ENCODE measurements around the gene HNRNPUL2. TPM values are rescaled to one million over a fixed set of nuclear protein-coding genes. Genes with fewer than 3 reads are reported as not detected.

The HNRNPUL2 gene
- total RNA-seq, 1 donor from 2014 or later = 9.2 TPM

DNA sequence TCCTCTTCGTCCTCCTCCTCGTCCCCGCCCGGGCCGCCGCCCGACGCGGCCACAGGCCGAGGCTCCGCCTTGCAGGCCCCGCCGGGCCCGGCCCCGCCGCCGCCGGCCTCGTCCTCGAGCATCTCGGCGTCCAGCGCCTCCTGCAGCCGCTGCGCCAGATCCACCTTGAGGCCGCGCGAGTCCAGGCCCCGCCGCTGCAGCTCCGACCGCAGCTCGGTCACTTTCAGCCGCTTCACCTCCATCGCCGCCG lies 417 bp downstream of the HNRNPUL2 start:
- no peak for DNase-seq (ENCODE audit: low read depth)
- FAIRE-seq = no peak
- H3K36me3 ChIP-seq (ENCODE audit: control insufficient read depth, insufficient read depth, low read length) = peaks cover 15% of the 10 kb centered on the region
- TF ChIP-seq, protein P1, sequence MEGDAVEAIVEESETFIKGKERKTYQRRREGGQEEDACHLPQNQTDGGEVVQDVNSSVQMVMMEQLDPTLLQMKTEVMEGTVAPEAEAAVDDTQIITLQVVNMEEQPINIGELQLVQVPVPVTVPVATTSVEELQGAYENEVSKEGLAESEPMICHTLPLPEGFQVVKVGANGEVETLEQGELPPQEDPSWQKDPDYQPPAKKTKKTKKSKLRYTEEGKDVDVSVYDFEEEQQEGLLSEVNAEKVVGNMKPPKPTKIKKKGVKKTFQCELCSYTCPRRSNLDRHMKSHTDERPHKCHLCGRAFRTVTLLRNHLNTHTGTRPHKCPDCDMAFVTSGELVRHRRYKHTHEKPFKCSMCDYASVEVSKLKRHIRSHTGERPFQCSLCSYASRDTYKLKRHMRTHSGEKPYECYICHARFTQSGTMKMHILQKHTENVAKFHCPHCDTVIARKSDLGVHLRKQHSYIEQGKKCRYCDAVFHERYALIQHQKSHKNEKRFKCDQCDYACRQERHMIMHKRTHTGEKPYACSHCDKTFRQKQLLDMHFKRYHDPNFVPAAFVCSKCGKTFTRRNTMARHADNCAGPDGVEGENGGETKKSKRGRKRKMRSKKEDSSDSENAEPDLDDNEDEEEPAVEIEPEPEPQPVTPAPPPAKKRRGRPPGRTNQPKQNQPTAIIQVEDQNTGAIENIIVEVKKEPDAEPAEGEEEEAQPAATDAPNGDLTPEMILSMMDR (IDR thresholded peaks at IDR 0.05; ENCODE audit: insufficient read depth, low read length, severe bottlenecking) = no peak
- H3K27me3 ChIP-seq (ENCODE audit: control insufficient read depth, insufficient read depth, low read length) = no peaks in the 10 kb centered on the region
- H3K4me3 ChIP-seq (ENCODE audit: low read depth, low read length) = peak overlapping the region; percentile 92

DNA sequence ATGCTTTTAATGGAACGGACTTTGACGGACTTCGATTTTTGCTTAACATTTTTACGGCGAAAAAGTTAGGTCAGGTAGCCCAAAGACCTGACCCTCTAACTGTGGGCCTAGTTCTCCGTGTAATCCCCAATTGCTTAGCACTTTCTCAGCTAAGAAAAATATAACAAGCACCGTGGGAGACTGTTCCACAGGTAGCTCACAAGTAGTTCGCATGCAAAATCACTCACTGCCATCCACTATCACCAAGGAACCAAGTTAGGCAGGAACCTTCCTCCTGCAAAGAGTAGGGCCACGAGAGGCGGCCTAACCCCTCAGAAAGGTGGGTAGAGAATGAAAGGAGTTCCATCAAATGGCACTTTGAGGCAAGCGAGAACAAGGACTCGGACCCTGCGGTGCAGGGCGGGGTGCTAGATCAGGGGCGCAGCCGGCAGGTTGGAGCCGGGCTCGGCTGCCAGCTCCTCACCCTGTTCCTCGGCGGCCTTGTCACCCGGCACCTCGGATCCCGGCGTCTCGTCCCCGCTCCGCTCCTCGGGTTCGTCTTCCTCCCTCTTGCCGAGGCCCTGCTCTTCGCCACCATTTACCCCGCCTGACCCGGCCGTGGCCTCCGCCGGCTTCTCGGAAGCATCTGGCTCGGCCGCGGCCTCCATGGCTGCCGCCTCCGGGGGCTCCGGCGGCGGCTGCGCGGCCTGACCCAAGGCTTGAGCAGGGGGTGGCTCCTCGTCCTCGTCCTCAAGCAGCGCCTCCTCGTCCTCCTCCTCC lies 922 bp downstream of the HNRNPUL2 start:
- no peak for FAIRE-seq
- Histone ChIP-seq H3K27me3 (ENCODE audit: control insufficient read depth, insufficient read depth, low read length) (no peaks in the 10 kb centered on the region), H3K36me3 (ENCODE audit: control insufficient read depth, insufficient read depth, low read length) (peaks cover 19% of the 10 kb centered on the region), H3K4me3 (ENCODE audit: low read depth, low read length) (peak overlapping the region; percentile 92)
- TF ChIP-seq, protein P1 (IDR thresholded peaks at IDR 0.05; ENCODE audit: insufficient read depth, low read length, severe bottlenecking) = no peak
- DNase-seq (ENCODE audit: low read depth) = no peak

GRCh38 chr11:62725646-62726045 lies 1.6 kb downstream of the HNRNPUL2 start:
- no peak for FAIRE-seq
- peaks cover 24% of the 10 kb centered on the region for H3K36me3 ChIP-seq (ENCODE audit: control insufficient read depth, insufficient read depth, low read length)
- peak; percentile 35 for DNase-seq (ENCODE audit: low read depth)
- TF ChIP-seq, protein P1 (IDR thresholded peaks at IDR 0.05; ENCODE audit: insufficient read depth, low read length, severe bottlenecking) = no peak
- peak overlapping the region; percentile 92 for H3K4me3 ChIP-seq (ENCODE audit: low read depth, low read length)
- no peaks in the 10 kb centered on the region for H3K27me3 ChIP-seq (ENCODE audit: control insufficient read depth, insufficient read depth, low read length)

DNA sequence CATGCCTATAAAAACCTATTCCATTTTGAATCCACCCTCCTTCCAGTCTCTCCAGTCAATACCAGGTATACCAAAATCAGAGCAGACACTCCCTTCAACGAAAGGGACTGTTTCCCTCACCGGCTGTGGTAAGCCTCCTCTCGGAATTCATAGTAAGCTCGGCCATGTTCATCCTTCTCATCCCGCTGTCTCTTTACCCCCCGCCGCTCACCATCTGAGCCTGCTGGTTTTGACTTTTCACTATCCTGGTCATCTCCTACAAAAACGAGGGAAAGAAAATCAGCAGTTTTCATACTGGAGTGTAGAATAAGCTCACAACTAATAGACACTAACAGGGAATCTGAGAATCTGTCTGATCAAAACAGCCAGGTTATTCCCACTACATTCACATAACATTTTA lies 3.1 kb downstream of the HNRNPUL2 start:
- Histone ChIP-seq H3K36me3 (ENCODE audit: control insufficient read depth, insufficient read depth, low read length) (peaks cover 33% of the 10 kb centered on the region), H3K27me3 (ENCODE audit: control insufficient read depth, insufficient read depth, low read length) (no peaks in the 10 kb centered on the region), H3K4me3 (ENCODE audit: low read depth, low read length) (no peak overlapping the region)
- no peak for DNase-seq (ENCODE audit: low read depth)
- FAIRE-seq = no peak
- TF ChIP-seq, protein P1 (IDR thresholded peaks at IDR 0.05; ENCODE audit: insufficient read depth, low read length, severe bottlenecking) = no peak

GRCh38 chr11:62721994-62722393 lies 5.3 kb downstream of the HNRNPUL2 start:
- FAIRE-seq (no peak), DNase-seq (ENCODE audit: low read depth) (no peak)
- H3K36me3 ChIP-seq (ENCODE audit: control insufficient read depth, insufficient read depth, low read length) = peaks cover 40% of the 10 kb centered on the region
- TF ChIP-seq, protein P1 (IDR thresholded peaks at IDR 0.05; ENCODE audit: insufficient read depth, low read length, severe bottlenecking) = no peak
- no peaks in the 10 kb centered on the region for H3K27me3 ChIP-seq (ENCODE audit: control insufficient read depth, insufficient read depth, low read length)
- no peak overlapping the region for H3K4me3 ChIP-seq (ENCODE audit: low read depth, low read length)
